B cell (primary cell): ENCODE data around the gene HSH2D. TPM values are rescaled to one million over a fixed set of nuclear protein-coding genes. Genes with fewer than 3 reads are reported as not detected.
A peak's percentile ranks its signal among the peaks of the same experiment; 100 is the strongest.

ENCODE experiments used
- ATAC-seq: fragments of 200-7000 bp; cut with Tn5 transposase; one replicate; pipeline ENCODE4 v1.10.0; 2021; ENCODE audit warnings: low read depth, mild to moderate bottlenecking, moderate number of reproducible peaks, moderate library complexity
- CTCF ChIA-PET: fragments of 350-600 bp; sonication (Branson Sonifier 250); formaldehyde crosslinking; loops from one replicate; lab custom pipeline; 2021; ENCODE audit warnings: antibody characterized with exemption, inconsistent platforms; lab: Charles Lee
- POLR2A ChIA-PET: fragments of 350-600 bp; sonication (Branson Sonifier 250); formaldehyde crosslinking; loops from one replicate; lab custom pipeline; 2021; ENCODE audit warnings: antibody characterized with exemption; lab: Charles Lee
- DNase-seq: peaks from one replicate; pipeline ENCODE4 v3.0.0; 2013
- H2AFZ ChIP-seq: 2 replicates; pipeline ENCODE4 v1.6.1; 2012; ENCODE audit warnings: mild to moderate bottlenecking, low read depth, low read length; ENCODE audit not compliant: insufficient read depth, poor library complexity, severe bottlenecking
- H3K27ac ChIP-seq, 2 donors: 1 replicate in 1 of 2; 2 replicates in 1 of 2; pipeline ENCODE4 v1.5.1; 2012 to 2013; ENCODE audit warnings: low read length in 2 of 2, mild to moderate bottlenecking in 2 of 2, moderate library complexity in 1 of 2
- H3K27me3 ChIP-seq, 4 experiments: fragments of 200-600 bp in 1 of 4; sonication (generic) in 1 of 4; replicated peaks in 1 of 4; 1 replicate in 2 of 4; 2 replicates in 2 of 4; pipeline versions ENCODE4 v1.6.1 to v1.7.0; 2013 to 2016; ENCODE audit warnings: low read length in 3 of 4, mild to moderate bottlenecking in 2 of 4, mixed read lengths in 1 of 4, moderate library complexity in 1 of 4; ENCODE audit not compliant: insufficient read depth in 4 of 4, control insufficient read depth in 3 of 4; ENCODE audit errors: control extremely low read depth in 1 of 4
- H3K36me3 ChIP-seq, 2 experiments: replicated peaks in 1 of 2; 1 replicate in 1 of 2; 2 replicates in 1 of 2; pipeline versions ENCODE4 v1.6.1 to v1.7.1; 2013; ENCODE audit warnings: low read length in 1 of 2; ENCODE audit not compliant: insufficient read depth in 2 of 2, control insufficient read depth in 1 of 2; ENCODE audit errors: control extremely low read depth in 1 of 2, extremely low read depth in 1 of 2
- H3K4me1 ChIP-seq, 2 donors: fragments of 200-600 bp in 1 of 2; sonication (generic) in 1 of 2; 1 replicate in 1 of 2; 2 replicates in 1 of 2; pipeline versions ENCODE4 v1.5.1 to v1.6.1; 2013 to 2017; ENCODE audit warnings: low read length in 2 of 2; ENCODE audit not compliant: control insufficient read depth in 2 of 2, insufficient read depth in 2 of 2
- H3K4me2 ChIP-seq: replicated peaks from 2 replicates; pipeline ENCODE3; 2012; ENCODE audit warnings: mild to moderate bottlenecking, low read depth, low read length; ENCODE audit not compliant: poor library complexity, severe bottlenecking
- H3K4me3 ChIP-seq, 5 experiments: fragments of 200-600 bp in 1 of 5; sonication (generic) in 1 of 5; 1 replicate in 3 of 5; 2 replicates in 2 of 5; pipeline versions ENCODE4 v1.5.1 to v1.7.0; 2011 to 2016; ENCODE audit warnings: low read length in 4 of 5, mild to moderate bottlenecking in 4 of 5, low read depth in 2 of 5, control low read depth in 1 of 5, moderate library complexity in 1 of 5; ENCODE audit not compliant: insufficient read depth in 1 of 5; ENCODE audit errors: control extremely low read depth in 1 of 5, extremely low read depth in 1 of 5
- H3K79me2 ChIP-seq: fragments of 200-600 bp; sonication (generic); one replicate; pipeline ENCODE4 v1.6.0; 2016; ENCODE audit warnings: low read length; ENCODE audit not compliant: control insufficient read depth, insufficient read depth
- H3K9ac ChIP-seq: fragments of 200-600 bp; sonication (generic); 2 replicates; pipeline ENCODE4 v1.6.1; 2017; ENCODE audit warnings: mild to moderate bottlenecking, low read length, moderate library complexity
- H3K9me3 ChIP-seq, 3 donors: one replicate each; pipeline versions ENCODE4 v1.6.1 to v1.7.1; 2013; ENCODE audit warnings: low read length in 2 of 3; ENCODE audit not compliant: control insufficient read depth in 2 of 3, insufficient read depth in 1 of 3; ENCODE audit errors: control extremely low read depth in 1 of 3
- H4K20me1 ChIP-seq: 2 replicates; pipeline ENCODE4 v1.6.0; 2012; ENCODE audit warnings: mild to moderate bottlenecking, low read length; ENCODE audit not compliant: insufficient read depth, control insufficient read depth, poor library complexity, severe bottlenecking
- H3K27ac Mint-ChIP-seq: one replicate; pipeline ENCODE4 v1.8.0; 2021; ENCODE audit warnings: mixed read lengths
- H3K27me3 Mint-ChIP-seq: one replicate; pipeline ENCODE4 v1.8.0; 2021; ENCODE audit warnings: mixed read lengths
- H3K4me1 Mint-ChIP-seq: one replicate; pipeline ENCODE4 v1.8.0; 2021; ENCODE audit warnings: mixed read lengths
- H3K4me3 Mint-ChIP-seq: one replicate; pipeline ENCODE4 v1.8.0; 2021; ENCODE audit warnings: mixed read lengths
- H3K9me3 Mint-ChIP-seq: one replicate; pipeline ENCODE4 v1.8.0; 2022; ENCODE audit warnings: mixed read lengths; ENCODE audit not compliant: insufficient read depth
- CTCF ChIP-seq: fragments of 200-600 bp; IDR thresholded peaks from one replicate; pipeline ENCODE4 v1.8.0; 2022; ENCODE audit warnings: antibody characterized with exemption, mild to moderate bottlenecking
- EZH2 ChIP-seq: IDR thresholded peaks from 2 replicates; pipeline ENCODE4 v1.6.1; 2012; ENCODE audit warnings: borderline replicate concordance, low read depth, mild to moderate bottlenecking, moderate library complexity, low read length; ENCODE audit not compliant: insufficient read depth, poor library complexity, severe bottlenecking
- WGBS: methylation state at CpG from one replicate; pipeline ENCODE4 v1.1.5; 2013; ENCODE audit warnings: missing lambda C conversion rate; ENCODE audit not compliant: insufficient coverage; 5-methylcytosine and 5-hydroxymethylcytosine counted together
- intact Hi-C: fragments of 100-400 bp; cut with micrococcal nuclease; formaldehyde crosslinking; loops from one replicate; pipeline ENCODE4 v1.10.0; 2022
- polyA plus RNA-seq: library from polyadenylated mRNA; depleted of rRNA; stranded (reverse); fragments of >200 nt; gene quantifications from 2 replicates; pipeline ENCODE4 v1.2.3, GENCODE V29; 2012
- total RNA-seq, 2 donors: library from RNA; stranded (reverse); fragments of 120-200 nt in 1 of 2; gene quantifications; 1 replicate in 1 of 2; 2 replicates in 1 of 2; pipeline versions ENCODE4 v1.2.3 to v1.2.4, GENCODE V29; 2013 to 2022

The HSH2D gene
- total and polyA plus RNA-seq, 2 donors (not counting 1 experiment from before 2014, with no cell fraction given): 259 to 299 TPM

- no peak overlapping the region for H2AFZ ChIP-seq
- no peak overlapping the region for H3K4me3 ChIP-seq
- peaks cover 34% of the 10 kb centered on the region for H4K20me1 ChIP-seq
- ChIA-PET POLR2A (interaction anchor here (0.7 to 1.3 kb wide), 4 partner anchors 21 to 225 kb away, joined by 3 to 8 read pairs (median 4); partner anchors contain the start of gene FAM32A), CTCF (interaction anchor here (0.7 to 2.9 kb wide), 8 partner anchors 8 to 621 kb away, joined by 3 to 18 read pairs (median 4); no protein-coding TSS in a partner anchor)
- peaks cover 2 to 89% of the 10 kb centered on the region in 2 experiments for H3K36me3 ChIP-seq
- no peaks in the 10 kb centered on the region for H3K27me3 ChIP-seq
- H3K4me1 ChIP-seq: peaks cover 7 to 10% of the 10 kb centered on the region in 2 donors
- intact Hi-C loops: no loop called here
- no peaks in the 10 kb centered on the region for H3K27me3 Mint-ChIP-seq
- H3K9ac ChIP-seq: no peak overlapping the region
- no peaks in the 10 kb centered on the region for H3K9me3 Mint-ChIP-seq
- H3K79me2 ChIP-seq: peaks cover 55% of the 10 kb centered on the region
- WGBS: 90% methylated on average over 8 of the region's 10 CpGs
- H3K27ac Mint-ChIP-seq: no peak overlapping the region
- ATAC-seq: no peak
- no peak for DNase-seq
- H3K4me1 Mint-ChIP-seq: peaks cover 18% of the 10 kb centered on the region
- no peak overlapping the region for H3K4me3 Mint-ChIP-seq
- H3K4me2 ChIP-seq: no peak overlapping the region
- TF ChIP-seq EZH2 (no peak), CTCF (no peak)
- H3K9me3 ChIP-seq: no peaks in the 10 kb centered on the region
- peak overlapping the region in 1 of 2 donors; percentile 11 for H3K27ac ChIP-seq
These were observed 49.0 kb upstream of the HSH2D start for GRCh38 chr19:16094360-16095070.

DNA sequence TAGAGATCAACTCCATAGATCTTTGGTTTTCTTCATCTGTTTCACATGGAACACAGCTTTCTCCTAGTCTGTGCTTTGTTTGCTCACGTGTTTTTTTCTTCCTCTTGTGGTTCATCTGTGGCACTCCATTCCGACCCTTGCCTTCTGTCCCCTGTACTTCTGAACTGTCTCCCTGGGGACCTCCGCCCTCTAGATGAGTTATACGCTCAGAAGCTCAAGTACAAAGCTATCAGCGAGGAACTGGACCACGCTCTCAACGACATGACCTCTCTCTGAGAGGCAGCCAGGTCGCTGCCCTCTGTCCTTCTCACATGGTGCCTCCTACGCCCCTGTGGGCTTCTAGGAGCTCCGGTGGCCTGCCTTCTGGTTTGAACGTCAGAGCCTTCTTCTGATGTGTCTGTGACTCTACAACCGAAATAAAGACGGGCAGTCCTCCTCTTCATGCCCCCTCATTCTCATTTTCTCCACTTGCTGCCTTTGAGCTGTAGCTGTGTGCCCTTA lies 48.4 kb upstream of the HSH2D start:
- Histone ChIP-seq H2AFZ (no peak overlapping the region), H3K9me3 (no peaks in the 10 kb centered on the region), H3K4me3 (no peak overlapping the region), H4K20me1 (peaks cover 29% of the 10 kb centered on the region), H3K36me3 (peaks cover 2 to 90% of the 10 kb centered on the region in 2 experiments), H3K4me2 (no peak overlapping the region), H3K27ac (peak overlapping the region in 1 of 2 donors; percentile 11), H3K9ac (no peak overlapping the region), H3K79me2 (peaks cover 55% of the 10 kb centered on the region), H3K4me1 (peaks cover 7 to 10% of the 10 kb centered on the region in 2 donors), H3K27me3 (no peaks in the 10 kb centered on the region)
- ATAC-seq: peak; percentile 43
- H3K9me3 Mint-ChIP-seq: no peaks in the 10 kb centered on the region
- CTCF ChIA-PET: interaction anchor here (0.7 to 2.9 kb wide), 10 partner anchors 8 to 621 kb away, joined by 3 to 18 read pairs (median 4); no protein-coding TSS in a partner anchor
- TF ChIP-seq CTCF: no peak
- TF ChIP-seq EZH2: no peak
- H3K27me3 Mint-ChIP-seq: no peaks in the 10 kb centered on the region
- DNase-seq: peak; percentile 40
- H3K27ac Mint-ChIP-seq: peak overlapping the region; percentile 69
- 40% methylated on average over 12 of the region's 13 CpGs for WGBS
- H3K4me3 Mint-ChIP-seq: no peak overlapping the region
- peaks cover 18% of the 10 kb centered on the region for H3K4me1 Mint-ChIP-seq
- POLR2A ChIA-PET: interaction anchor here (0.6 to 1.3 kb wide), 4 partner anchors 17 to 90 kb away, joined by 3 to 10 read pairs (median 4); partner anchors contain the start of gene FAM32A
- intact Hi-C loops: no loop called here
